Measurements from ENCODE around the gene ATP5MC2.

The ATP5MC2 gene

GRCh38 chr12:53709671-53710070 is 33.8 kb upstream of the ATP5MC2 start:
- Histone ChIP-seq H3K4me3 (ENCODE audit: insufficient read depth, low read depth, low read length) (no peak overlapping the region), H3K4me1 (ENCODE audit: control insufficient read depth, insufficient read depth, low read length) (no peaks in the 10 kb centered on the region), H3K36me3 (ENCODE audit: control insufficient read depth, insufficient read depth, low read length) (no peaks in the 10 kb centered on the region), H3K27ac (ENCODE audit: insufficient read depth, low read depth, low read length, poor library complexity, severe bottlenecking) (no peak overlapping the region), H3K9me3 (ENCODE audit: control insufficient read depth, low read length) (no peaks in the 10 kb centered on the region), H3K27me3 (ENCODE audit: control insufficient read depth, insufficient read depth, low read length, poor library complexity, severe bottlenecking) (no peaks in the 10 kb centered on the region)
- WGBS, 2 experiments = 85 to 92% methylated on average over 3 to 4 of the region's 4 CpGs

- 87 to 88% methylated on average over 1 of the region's 1 CpG for WGBS, 2 experiments
- Histone ChIP-seq H3K4me3 (ENCODE audit: insufficient read depth, low read depth, low read length) (no peak overlapping the region), H3K27ac (ENCODE audit: insufficient read depth, low read depth, low read length, poor library complexity, severe bottlenecking) (no peak overlapping the region), H3K27me3 (ENCODE audit: control insufficient read depth, insufficient read depth, low read length, poor library complexity, severe bottlenecking) (peaks cover 11% of the 10 kb centered on the region), H3K4me1 (ENCODE audit: control insufficient read depth, insufficient read depth, low read length) (no peaks in the 10 kb centered on the region), H3K36me3 (ENCODE audit: control insufficient read depth, insufficient read depth, low read length) (no peaks in the 10 kb centered on the region), H3K9me3 (ENCODE audit: control insufficient read depth, low read length) (no peaks in the 10 kb centered on the region)
Measured at GRCh38 chr12:53706080-53706479, 30.2 kb upstream of the ATP5MC2 start.

GRCh38 chr12:53703756-53704155 is 27.9 kb upstream of the ATP5MC2 start:
- 89 to 98% methylated on average over 4 of the region's 4 CpGs for WGBS, 2 experiments
- no peaks in the 10 kb centered on the region for H3K4me1 ChIP-seq (ENCODE audit: control insufficient read depth, insufficient read depth, low read length)
- no peaks in the 10 kb centered on the region for H3K9me3 ChIP-seq (ENCODE audit: control insufficient read depth, low read length)
- peaks cover 33% of the 10 kb centered on the region for H3K27me3 ChIP-seq (ENCODE audit: control insufficient read depth, insufficient read depth, low read length, poor library complexity, severe bottlenecking)
- H3K36me3 ChIP-seq (ENCODE audit: control insufficient read depth, insufficient read depth, low read length) = no peaks in the 10 kb centered on the region
- no peak overlapping the region for H3K4me3 ChIP-seq (ENCODE audit: insufficient read depth, low read depth, low read length)
- H3K27ac ChIP-seq (ENCODE audit: insufficient read depth, low read depth, low read length, poor library complexity, severe bottlenecking) = no peak overlapping the region

- Histone ChIP-seq H3K4me3 (ENCODE audit: insufficient read depth, low read depth, low read length) (no peak overlapping the region), H3K27ac (ENCODE audit: insufficient read depth, low read depth, low read length, poor library complexity, severe bottlenecking) (no peak overlapping the region), H3K4me1 (ENCODE audit: control insufficient read depth, insufficient read depth, low read length) (peaks cover 3% of the 10 kb centered on the region), H3K9me3 (ENCODE audit: control insufficient read depth, low read length) (no peaks in the 10 kb centered on the region), H3K27me3 (ENCODE audit: control insufficient read depth, insufficient read depth, low read length, poor library complexity, severe bottlenecking) (peaks cover 52% of the 10 kb centered on the region), H3K36me3 (ENCODE audit: control insufficient read depth, insufficient read depth, low read length) (no peaks in the 10 kb centered on the region)
- 4 to 6% methylated on average over 8 of the region's 8 CpGs for WGBS, 2 experiments
Measured at GRCh38 chr12:53701518-53702264, 25.8 kb upstream of the ATP5MC2 start.

GRCh38 chr12:53700567-53700966 is 24.7 kb upstream of the ATP5MC2 start:
- 69 to 80% methylated on average over 5 to 6 of the region's 6 CpGs for WGBS, 2 experiments
- Histone ChIP-seq H3K27me3 (ENCODE audit: control insufficient read depth, insufficient read depth, low read length, poor library complexity, severe bottlenecking) (peaks cover 64% of the 10 kb centered on the region), H3K4me1 (ENCODE audit: control insufficient read depth, insufficient read depth, low read length) (peaks cover 9% of the 10 kb centered on the region), H3K36me3 (ENCODE audit: control insufficient read depth, insufficient read depth, low read length) (no peaks in the 10 kb centered on the region), H3K9me3 (ENCODE audit: control insufficient read depth, low read length) (no peaks in the 10 kb centered on the region), H3K27ac (ENCODE audit: insufficient read depth, low read depth, low read length, poor library complexity, severe bottlenecking) (no peak overlapping the region), H3K4me3 (ENCODE audit: insufficient read depth, low read depth, low read length) (no peak overlapping the region)

- Histone ChIP-seq H3K27me3 (ENCODE audit: control insufficient read depth, insufficient read depth, low read length, poor library complexity, severe bottlenecking) (peaks cover 73% of the 10 kb centered on the region), H3K4me3 (ENCODE audit: insufficient read depth, low read depth, low read length) (no peak overlapping the region), H3K27ac (ENCODE audit: insufficient read depth, low read depth, low read length, poor library complexity, severe bottlenecking) (no peak overlapping the region), H3K9me3 (ENCODE audit: control insufficient read depth, low read length) (no peaks in the 10 kb centered on the region), H3K36me3 (ENCODE audit: control insufficient read depth, insufficient read depth, low read length) (no peaks in the 10 kb centered on the region), H3K4me1 (ENCODE audit: control insufficient read depth, insufficient read depth, low read length) (peaks cover 9% of the 10 kb centered on the region)
- WGBS, 2 experiments = 80 to 85% methylated on average over 5 of the region's 5 CpGs
Measured at GRCh38 chr12:53699678-53700025, 23.8 kb upstream of the ATP5MC2 start.

- H3K36me3 ChIP-seq (ENCODE audit: control insufficient read depth, insufficient read depth, low read length) = no peaks in the 10 kb centered on the region
- H3K4me1 ChIP-seq (ENCODE audit: control insufficient read depth, insufficient read depth, low read length) = peaks cover 12% of the 10 kb centered on the region
- no peaks in the 10 kb centered on the region for H3K9me3 ChIP-seq (ENCODE audit: control insufficient read depth, low read length)
- H3K4me3 ChIP-seq (ENCODE audit: insufficient read depth, low read depth, low read length) = no peak overlapping the region
- peaks cover 78% of the 10 kb centered on the region for H3K27me3 ChIP-seq (ENCODE audit: control insufficient read depth, insufficient read depth, low read length, poor library complexity, severe bottlenecking)
- 82 to 83% methylated on average over 1 to 3 of the region's 3 CpGs for WGBS, 2 experiments
- H3K27ac ChIP-seq (ENCODE audit: insufficient read depth, low read depth, low read length, poor library complexity, severe bottlenecking) = no peak overlapping the region
Measured at GRCh38 chr12:53698948-53699677, 23.2 kb upstream of the ATP5MC2 start.

- 40 to 43% methylated on average over 21 to 24 of the region's 24 CpGs for WGBS, 2 experiments
- peaks cover 79% of the 10 kb centered on the region for H3K27me3 ChIP-seq (ENCODE audit: control insufficient read depth, insufficient read depth, low read length, poor library complexity, severe bottlenecking)
- H3K4me3 ChIP-seq (ENCODE audit: insufficient read depth, low read depth, low read length) = peak overlapping the region; percentile 25
Measured at GRCh38 chr12:53696655-53697331, 20.9 kb upstream of the ATP5MC2 start.

GRCh38 chr12:53696285-53696654 is 20.4 kb upstream of the ATP5MC2 start:
- Histone ChIP-seq H3K27me3 (ENCODE audit: control insufficient read depth, insufficient read depth, low read length, poor library complexity, severe bottlenecking) (peaks cover 74% of the 10 kb centered on the region), H3K9me3 (ENCODE audit: control insufficient read depth, low read length) (no peaks in the 10 kb centered on the region), H3K4me3 (ENCODE audit: insufficient read depth, low read depth, low read length) (peak overlapping the region; percentile 25), H3K27ac (ENCODE audit: insufficient read depth, low read depth, low read length, poor library complexity, severe bottlenecking) (no peak overlapping the region), H3K4me1 (ENCODE audit: control insufficient read depth, insufficient read depth, low read length) (peaks cover 15% of the 10 kb centered on the region), H3K36me3 (ENCODE audit: control insufficient read depth, insufficient read depth, low read length) (no peaks in the 10 kb centered on the region)
- WGBS, 2 experiments = 0% methylated on average over 11 of the region's 11 CpGs

More at GRCh38 chr12:53696655-53697331, 20.9 kb upstream of the ATP5MC2 start:
- no peaks in the 10 kb centered on the region for H3K9me3 ChIP-seq (ENCODE audit: control insufficient read depth, low read length)
- no peak overlapping the region for H3K27ac ChIP-seq (ENCODE audit: insufficient read depth, low read depth, low read length, poor library complexity, severe bottlenecking)
- no peaks in the 10 kb centered on the region for H3K36me3 ChIP-seq (ENCODE audit: control insufficient read depth, insufficient read depth, low read length)
- H3K4me1 ChIP-seq (ENCODE audit: control insufficient read depth, insufficient read depth, low read length) = peaks cover 15% of the 10 kb centered on the region
